Astrocyte (in vitro differentiated cells and primary cell): ENCODE measurements around the gene GYPA. TPM values are rescaled to one million over a fixed set of nuclear protein-coding genes. Genes with fewer than 3 reads are reported as not detected.
"Not testable (repeated sequence)": the region's sequence is repeated elsewhere in the genome, so short reads cannot be mapped to it uniquely, and the experiment has no call there.

Experiments
- DNase-seq: peaks from one replicate; pipeline ENCODE4 v3.0.0-alpha.2; 2010; ENCODE audit warnings: low read depth
- FAIRE-seq: peaks from 2 replicates; lab custom pipeline; 2011; peaks lifted over from hg19 to GRCh38; lab: Jason Lieb, UNC
- H2AFZ ChIP-seq: 2 replicates; pipeline ENCODE4 v1.6.0; 2012; ENCODE audit warnings: low read depth, low read length, inconsistent platforms
- H3K27ac ChIP-seq: 2 replicates; pipeline ENCODE4 v1.5.1; 2011; ENCODE audit warnings: low read depth, low read length, inconsistent platforms
- H3K27me3 ChIP-seq: 2 replicates; pipeline ENCODE4 v1.6.0; 2011; ENCODE audit warnings: low read length, inconsistent platforms; ENCODE audit not compliant: insufficient read depth
- H3K36me3 ChIP-seq: 2 replicates; pipeline ENCODE4 v1.5.1; 2011; ENCODE audit warnings: low read length, inconsistent platforms; ENCODE audit not compliant: insufficient read depth
- H3K4me1 ChIP-seq: 2 replicates; pipeline ENCODE4 v1.5.1; 2011; ENCODE audit warnings: low read length, inconsistent platforms; ENCODE audit not compliant: insufficient read depth
- H3K4me2 ChIP-seq: 2 replicates; pipeline ENCODE4 v1.6.0; 2012; ENCODE audit warnings: low read length, inconsistent platforms
- H3K4me3 ChIP-seq: 2 replicates; pipeline ENCODE4 v1.5.1; 2011; ENCODE audit warnings: low read depth, mild to moderate bottlenecking, low read length, inconsistent platforms; ENCODE audit not compliant: insufficient read depth
- H3K79me2 ChIP-seq: 2 replicates; pipeline ENCODE4 v1.6.0; 2012; ENCODE audit warnings: mild to moderate bottlenecking, low read length, inconsistent platforms; ENCODE audit not compliant: insufficient read depth
- H3K9ac ChIP-seq: 2 replicates; pipeline ENCODE4 v1.6.0; 2012; ENCODE audit warnings: mild to moderate bottlenecking, low read length, inconsistent platforms
- H3K9me3 ChIP-seq: 2 replicates; pipeline ENCODE4 v1.5.1; 2012; ENCODE audit warnings: low read depth, mild to moderate bottlenecking, low read length, inconsistent platforms; ENCODE audit not compliant: insufficient read depth
- H4K20me1 ChIP-seq: 2 replicates; pipeline ENCODE4 v1.6.0; 2012; ENCODE audit warnings: low read length, inconsistent platforms; ENCODE audit not compliant: insufficient read depth
- H3K27ac Mint-ChIP-seq: one replicate; pipeline ENCODE4 v1.8.0; 2021; ENCODE audit warnings: mild to moderate bottlenecking, mixed read lengths; ENCODE audit not compliant: unreplicated experiment
- H3K27me3 Mint-ChIP-seq: one replicate; pipeline ENCODE4 v1.8.0; 2021; ENCODE audit warnings: low read depth, mixed read lengths; ENCODE audit not compliant: unreplicated experiment
- H3K36me3 Mint-ChIP-seq: one replicate; pipeline ENCODE4 v1.8.0; 2021; ENCODE audit warnings: low read depth, mixed read lengths; ENCODE audit not compliant: unreplicated experiment
- H3K4me1 Mint-ChIP-seq: one replicate; pipeline ENCODE4 v1.8.0; 2021; ENCODE audit warnings: low read depth, mixed read lengths; ENCODE audit not compliant: unreplicated experiment
- H3K4me3 Mint-ChIP-seq: one replicate; pipeline ENCODE4 v1.8.0; 2021; ENCODE audit warnings: mild to moderate bottlenecking, moderate library complexity, mixed read lengths; ENCODE audit not compliant: unreplicated experiment
- H3K9me3 Mint-ChIP-seq: one replicate; pipeline ENCODE4 v1.8.0; 2021; ENCODE audit warnings: mild to moderate bottlenecking, mixed read lengths; ENCODE audit not compliant: unreplicated experiment
- EZH2 ChIP-seq: IDR thresholded peaks from 2 replicates; pipeline ENCODE4 v1.6.1; 2012; ENCODE audit warnings: mild to moderate bottlenecking, low read length, inconsistent platforms; ENCODE audit not compliant: insufficient read depth
- total RNA-seq: library from RNA; stranded (reverse); gene quantifications from 2 replicates; pipeline ENCODE4 v1.2.1, GENCODE V29; 2021
- TF ChIP-seq, protein P1 (sequence below): IDR thresholded peaks from 2 replicates; pipeline ENCODE4 v1.5.1; 2011; ENCODE audit warnings: low read depth, mild to moderate bottlenecking, inconsistent platforms, low read length, moderate library complexity; ENCODE audit not compliant: insufficient read depth

The GYPA gene
- total RNA-seq, 1 donor from 2014 or later: not detected

DNA sequence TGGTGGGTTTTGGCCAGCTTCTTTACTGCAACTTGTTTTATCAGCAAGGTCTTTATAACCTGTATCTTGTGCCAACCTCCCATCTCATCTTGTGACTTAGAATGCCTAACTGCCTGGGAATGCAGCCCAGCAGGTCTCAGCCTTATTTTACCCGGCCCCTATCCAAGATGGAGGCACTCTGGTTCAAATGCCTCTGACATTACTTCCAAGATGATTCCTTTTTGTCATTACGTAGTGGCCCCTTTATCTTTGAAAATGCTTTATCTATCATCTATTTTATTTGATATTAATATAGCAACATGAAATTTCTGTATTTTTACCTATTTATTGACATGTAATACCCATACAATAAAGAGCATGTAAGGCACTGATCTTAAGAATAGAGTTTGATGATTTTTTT lies 49.3 kb downstream of the GYPA start:
- not testable (repeated sequence) for H3K4me2 ChIP-seq, H3K4me3 Mint-ChIP-seq, H3K4me3 ChIP-seq, H3K36me3 Mint-ChIP-seq, H4K20me1 ChIP-seq, H3K27ac Mint-ChIP-seq, FAIRE-seq, H3K27me3 Mint-ChIP-seq, H3K79me2 ChIP-seq, H3K27me3 ChIP-seq, H3K9ac ChIP-seq, H3K9me3 Mint-ChIP-seq, H3K36me3 ChIP-seq, H2AFZ ChIP-seq, H3K27ac ChIP-seq, H3K4me1 ChIP-seq, H3K4me1 Mint-ChIP-seq, H3K9me3 ChIP-seq, DNase-seq

DNA sequence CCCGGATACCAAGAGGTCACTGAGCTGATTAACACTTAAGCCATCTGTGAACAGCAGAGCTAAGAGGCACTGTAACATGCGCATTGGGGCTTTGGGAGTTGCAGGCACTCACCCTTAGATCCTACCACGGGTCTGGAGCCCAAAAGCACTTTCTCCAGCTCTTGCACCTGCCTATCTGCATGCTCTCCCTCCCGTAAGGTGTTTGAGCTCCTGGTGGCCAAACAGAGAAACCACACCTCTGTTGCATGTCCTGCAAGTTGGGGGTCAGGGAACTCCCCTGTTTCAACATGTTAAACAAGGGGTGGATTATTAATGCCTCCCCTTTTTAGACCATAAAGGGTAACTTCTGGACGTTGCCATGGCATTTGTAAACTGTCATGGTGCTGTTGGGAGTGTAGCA lies 49.8 kb downstream of the GYPA start:
- Mint-ChIP-seq H3K36me3 (no peaks in the 10 kb centered on the region), H3K4me1 (no peaks in the 10 kb centered on the region), H3K27ac (no peak overlapping the region), H3K4me3 (no peak overlapping the region), H3K9me3 (no peaks in the 10 kb centered on the region), H3K27me3 (no peaks in the 10 kb centered on the region)
- H3K27ac ChIP-seq: no peak overlapping the region
- H3K9ac ChIP-seq: no peak overlapping the region
- no peaks in the 10 kb centered on the region for H4K20me1 ChIP-seq
- DNase-seq (no peak), FAIRE-seq (no peak)
- no peak for TF ChIP-seq EZH2
- TF ChIP-seq, protein P1, sequence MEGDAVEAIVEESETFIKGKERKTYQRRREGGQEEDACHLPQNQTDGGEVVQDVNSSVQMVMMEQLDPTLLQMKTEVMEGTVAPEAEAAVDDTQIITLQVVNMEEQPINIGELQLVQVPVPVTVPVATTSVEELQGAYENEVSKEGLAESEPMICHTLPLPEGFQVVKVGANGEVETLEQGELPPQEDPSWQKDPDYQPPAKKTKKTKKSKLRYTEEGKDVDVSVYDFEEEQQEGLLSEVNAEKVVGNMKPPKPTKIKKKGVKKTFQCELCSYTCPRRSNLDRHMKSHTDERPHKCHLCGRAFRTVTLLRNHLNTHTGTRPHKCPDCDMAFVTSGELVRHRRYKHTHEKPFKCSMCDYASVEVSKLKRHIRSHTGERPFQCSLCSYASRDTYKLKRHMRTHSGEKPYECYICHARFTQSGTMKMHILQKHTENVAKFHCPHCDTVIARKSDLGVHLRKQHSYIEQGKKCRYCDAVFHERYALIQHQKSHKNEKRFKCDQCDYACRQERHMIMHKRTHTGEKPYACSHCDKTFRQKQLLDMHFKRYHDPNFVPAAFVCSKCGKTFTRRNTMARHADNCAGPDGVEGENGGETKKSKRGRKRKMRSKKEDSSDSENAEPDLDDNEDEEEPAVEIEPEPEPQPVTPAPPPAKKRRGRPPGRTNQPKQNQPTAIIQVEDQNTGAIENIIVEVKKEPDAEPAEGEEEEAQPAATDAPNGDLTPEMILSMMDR: no peak
- no peak overlapping the region for H3K4me3 ChIP-seq
- no peaks in the 10 kb centered on the region for H3K79me2 ChIP-seq
- H3K36me3 ChIP-seq: no peaks in the 10 kb centered on the region
- no peaks in the 10 kb centered on the region for H3K4me1 ChIP-seq
- no peak overlapping the region for H2AFZ ChIP-seq
- no peaks in the 10 kb centered on the region for H3K9me3 ChIP-seq
- no peaks in the 10 kb centered on the region for H3K27me3 ChIP-seq
- H3K4me2 ChIP-seq: no peak overlapping the region

DNA sequence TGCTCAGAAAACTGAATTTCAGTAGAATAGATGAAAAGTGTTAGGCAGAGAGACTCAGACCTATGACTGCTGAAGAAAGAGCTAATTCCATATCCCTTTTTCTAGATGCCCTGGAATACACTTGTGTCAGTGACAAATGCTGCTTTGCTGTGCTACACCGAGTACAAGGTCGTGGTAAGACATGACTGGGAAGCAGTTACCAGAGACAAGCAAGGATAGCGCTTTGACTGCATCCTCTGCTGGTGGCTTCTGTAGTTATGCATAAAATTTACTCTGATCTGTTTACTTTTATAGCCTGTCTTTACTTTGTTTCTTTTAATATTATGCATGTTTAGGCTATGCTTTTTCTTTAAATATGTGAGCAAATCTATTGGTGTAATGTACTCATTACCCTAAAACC lies 58.5 kb downstream of the GYPA start:
- H3K36me3 Mint-ChIP-seq, FAIRE-seq, DNase-seq: not testable (repeated sequence)

DNA sequence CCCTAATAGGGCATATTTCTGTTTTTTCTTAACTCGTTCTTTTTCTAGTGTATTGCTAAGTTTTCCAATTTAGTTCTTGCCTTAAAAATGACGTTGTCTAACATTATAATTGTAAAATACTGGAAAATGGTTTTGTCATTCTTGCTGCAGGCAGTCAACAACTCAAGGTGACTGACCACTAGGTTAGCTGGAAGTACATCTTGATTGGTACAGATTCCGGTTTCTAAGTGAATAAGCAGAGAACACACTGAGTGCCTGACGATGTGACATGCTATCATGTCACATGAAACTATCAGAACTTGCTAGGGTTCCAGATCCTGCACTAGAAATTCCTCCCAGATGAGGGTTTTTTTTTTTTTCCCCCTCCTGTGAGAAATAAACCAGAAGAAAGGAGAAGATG lies 60.4 kb downstream of the GYPA start:
- H3K4me3 Mint-ChIP-seq, H3K9me3 Mint-ChIP-seq, H4K20me1 ChIP-seq, H3K4me1 ChIP-seq, H3K79me2 ChIP-seq, H3K27me3 Mint-ChIP-seq, H3K27me3 ChIP-seq, H3K4me2 ChIP-seq, H2AFZ ChIP-seq, H3K27ac ChIP-seq, H3K36me3 ChIP-seq, H3K4me3 ChIP-seq, H3K36me3 Mint-ChIP-seq, H3K9me3 ChIP-seq, H3K9ac ChIP-seq, DNase-seq, H3K27ac Mint-ChIP-seq, H3K4me1 Mint-ChIP-seq, FAIRE-seq: not testable (repeated sequence)

More for the DNA sequence above, 58.5 kb downstream of the GYPA start:
- not testable (repeated sequence) for H3K4me2 ChIP-seq, H4K20me1 ChIP-seq, H3K4me3 ChIP-seq, H2AFZ ChIP-seq, H3K27ac Mint-ChIP-seq, H3K9me3 ChIP-seq, H3K4me3 Mint-ChIP-seq, H3K4me1 Mint-ChIP-seq, H3K9me3 Mint-ChIP-seq, H3K27me3 Mint-ChIP-seq, H3K27ac ChIP-seq, H3K36me3 ChIP-seq, H3K4me1 ChIP-seq, H3K9ac ChIP-seq, H3K79me2 ChIP-seq, H3K27me3 ChIP-seq

DNA sequence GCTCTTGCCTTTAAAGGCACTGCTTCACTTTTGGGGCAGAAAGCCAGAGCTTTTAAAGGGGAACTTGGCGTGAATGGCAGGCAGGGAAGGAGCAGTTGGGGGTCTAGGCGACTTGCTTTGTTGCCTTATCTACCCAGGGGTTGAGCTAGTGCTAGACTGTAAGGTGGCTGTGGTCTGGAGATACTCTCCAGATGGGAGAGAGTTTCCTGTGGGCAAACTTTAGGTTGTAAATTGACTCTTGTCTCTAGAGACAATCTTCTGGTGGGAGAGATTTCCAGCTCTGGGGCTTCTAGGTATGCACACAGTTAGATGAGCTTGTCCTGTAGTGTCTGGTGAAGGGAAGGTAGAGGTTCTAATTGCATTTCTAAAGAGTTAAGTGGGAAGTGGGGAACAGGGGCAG lies 61.8 kb downstream of the GYPA start:
- H3K79me2 ChIP-seq, H4K20me1 ChIP-seq, H3K4me1 Mint-ChIP-seq, H3K27me3 ChIP-seq, H3K27ac ChIP-seq, H3K4me3 Mint-ChIP-seq, H3K27me3 Mint-ChIP-seq, H3K27ac Mint-ChIP-seq, H2AFZ ChIP-seq, H3K36me3 Mint-ChIP-seq, H3K36me3 ChIP-seq, H3K9me3 ChIP-seq, H3K4me1 ChIP-seq, H3K9ac ChIP-seq, DNase-seq, H3K4me3 ChIP-seq, H3K4me2 ChIP-seq, FAIRE-seq, H3K9me3 Mint-ChIP-seq: not testable (repeated sequence)
